ENCODE results near the gene KLHDC1.

DNA sequence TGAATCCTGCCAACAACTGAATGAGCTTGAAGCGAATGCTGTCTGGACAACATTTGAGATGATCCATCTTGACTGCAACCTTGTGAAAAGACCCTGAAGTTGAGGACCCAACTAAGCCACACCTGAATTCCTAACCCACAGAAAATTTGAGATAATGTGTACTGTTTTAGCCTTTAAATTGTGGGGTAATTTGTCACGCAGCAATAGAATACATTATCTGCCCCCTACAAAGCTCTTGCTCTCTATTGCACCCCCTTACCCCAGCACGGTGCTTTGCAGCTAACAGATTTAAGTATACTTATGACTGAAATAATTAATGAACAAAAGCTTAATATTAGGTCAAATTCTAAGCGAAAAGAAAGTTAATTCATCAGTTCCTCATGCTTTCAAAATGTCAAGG, 6.5 kb upstream of the KLHDC1 start:
- TF ChIP-seq, protein P1, sequence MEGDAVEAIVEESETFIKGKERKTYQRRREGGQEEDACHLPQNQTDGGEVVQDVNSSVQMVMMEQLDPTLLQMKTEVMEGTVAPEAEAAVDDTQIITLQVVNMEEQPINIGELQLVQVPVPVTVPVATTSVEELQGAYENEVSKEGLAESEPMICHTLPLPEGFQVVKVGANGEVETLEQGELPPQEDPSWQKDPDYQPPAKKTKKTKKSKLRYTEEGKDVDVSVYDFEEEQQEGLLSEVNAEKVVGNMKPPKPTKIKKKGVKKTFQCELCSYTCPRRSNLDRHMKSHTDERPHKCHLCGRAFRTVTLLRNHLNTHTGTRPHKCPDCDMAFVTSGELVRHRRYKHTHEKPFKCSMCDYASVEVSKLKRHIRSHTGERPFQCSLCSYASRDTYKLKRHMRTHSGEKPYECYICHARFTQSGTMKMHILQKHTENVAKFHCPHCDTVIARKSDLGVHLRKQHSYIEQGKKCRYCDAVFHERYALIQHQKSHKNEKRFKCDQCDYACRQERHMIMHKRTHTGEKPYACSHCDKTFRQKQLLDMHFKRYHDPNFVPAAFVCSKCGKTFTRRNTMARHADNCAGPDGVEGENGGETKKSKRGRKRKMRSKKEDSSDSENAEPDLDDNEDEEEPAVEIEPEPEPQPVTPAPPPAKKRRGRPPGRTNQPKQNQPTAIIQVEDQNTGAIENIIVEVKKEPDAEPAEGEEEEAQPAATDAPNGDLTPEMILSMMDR (IDR thresholded peaks at IDR 0.05): no peak
- TF ChIP-seq POLR2A (IDR thresholded peaks at IDR 0.05): no peak
